Panc1 (cell line): ENCODE results near the gene OTOP3.

Source experiments
- CTCF ChIP-seq: fragments of 450-650 bp; IDR thresholded peaks from 2 replicates; pipeline ENCODE4 v1.5.1; 2017; ENCODE audit warnings: mild to moderate bottlenecking
- POLR2AphosphoS5 ChIP-seq: IDR thresholded peaks from 2 replicates; pipeline ENCODE4 v1.6.1; 2012; ENCODE audit warnings: mild to moderate bottlenecking, low read depth, low read length, moderate library complexity
- REST ChIP-seq, 2 experiments: IDR thresholded peaks; 2 replicates each; pipeline ENCODE4 v1.6.1; 2011 to 2012; ENCODE audit warnings: low read depth in 2 of 2, control low read depth in 1 of 2, low read length in 1 of 2, mild to moderate bottlenecking in 1 of 2, moderate library complexity in 1 of 2; ENCODE audit not compliant: insufficient read depth in 1 of 2
- SIN3A ChIP-seq: IDR thresholded peaks from 2 replicates; pipeline ENCODE4 v1.6.1; 2012; ENCODE audit warnings: low read depth, mild to moderate bottlenecking, low read length, moderate library complexity, borderline replicate concordance; ENCODE audit not compliant: insufficient read depth

DNA sequence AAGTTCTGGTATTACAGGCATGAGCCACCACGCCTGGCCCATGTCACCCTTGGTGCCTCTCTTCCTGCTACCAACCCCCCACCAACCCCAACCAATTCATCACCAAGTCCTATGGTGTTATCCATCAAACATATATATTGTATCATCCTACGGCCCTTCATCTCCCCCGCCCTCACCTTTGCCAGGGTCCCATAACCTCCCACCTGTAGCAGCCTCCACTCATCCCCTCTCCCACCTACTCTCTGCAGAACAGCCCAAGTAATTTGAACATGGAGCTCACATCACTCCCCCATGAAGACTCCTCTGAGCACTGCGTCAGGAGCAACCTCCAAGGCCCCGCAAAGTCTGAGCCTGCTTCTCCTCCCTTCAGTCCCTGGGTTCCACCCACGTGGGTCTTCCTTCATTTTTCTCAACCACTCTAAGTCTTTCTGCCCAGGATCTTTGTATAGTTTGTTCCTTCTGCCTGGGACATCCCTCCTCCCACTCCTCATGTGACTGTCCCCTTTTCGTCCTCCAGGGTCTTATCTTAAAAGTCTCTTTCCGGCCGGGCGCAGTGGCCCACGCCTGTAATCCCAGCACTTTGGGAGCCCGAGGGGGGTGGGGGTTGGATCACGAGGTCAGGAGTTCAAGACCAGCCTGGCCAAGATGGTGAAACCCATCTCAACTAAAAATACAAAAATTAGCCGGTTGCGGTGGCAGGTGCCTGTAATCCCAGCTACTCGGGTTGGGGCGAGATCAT is 43.9 kb downstream of the OTOP3 start:
- no peak for TF ChIP-seq CTCF
- no peak for TF ChIP-seq SIN3A
- TF ChIP-seq POLR2AphosphoS5 = no peak
- TF ChIP-seq REST (IDR thresholded peaks at IDR 0.05; ENCODE audit: insufficient read depth in 1 of 2, low read depth in 2 of 2, low read length in 1 of 2) = no peak
